ENCODE results near the gene MICAL1.

DNA sequence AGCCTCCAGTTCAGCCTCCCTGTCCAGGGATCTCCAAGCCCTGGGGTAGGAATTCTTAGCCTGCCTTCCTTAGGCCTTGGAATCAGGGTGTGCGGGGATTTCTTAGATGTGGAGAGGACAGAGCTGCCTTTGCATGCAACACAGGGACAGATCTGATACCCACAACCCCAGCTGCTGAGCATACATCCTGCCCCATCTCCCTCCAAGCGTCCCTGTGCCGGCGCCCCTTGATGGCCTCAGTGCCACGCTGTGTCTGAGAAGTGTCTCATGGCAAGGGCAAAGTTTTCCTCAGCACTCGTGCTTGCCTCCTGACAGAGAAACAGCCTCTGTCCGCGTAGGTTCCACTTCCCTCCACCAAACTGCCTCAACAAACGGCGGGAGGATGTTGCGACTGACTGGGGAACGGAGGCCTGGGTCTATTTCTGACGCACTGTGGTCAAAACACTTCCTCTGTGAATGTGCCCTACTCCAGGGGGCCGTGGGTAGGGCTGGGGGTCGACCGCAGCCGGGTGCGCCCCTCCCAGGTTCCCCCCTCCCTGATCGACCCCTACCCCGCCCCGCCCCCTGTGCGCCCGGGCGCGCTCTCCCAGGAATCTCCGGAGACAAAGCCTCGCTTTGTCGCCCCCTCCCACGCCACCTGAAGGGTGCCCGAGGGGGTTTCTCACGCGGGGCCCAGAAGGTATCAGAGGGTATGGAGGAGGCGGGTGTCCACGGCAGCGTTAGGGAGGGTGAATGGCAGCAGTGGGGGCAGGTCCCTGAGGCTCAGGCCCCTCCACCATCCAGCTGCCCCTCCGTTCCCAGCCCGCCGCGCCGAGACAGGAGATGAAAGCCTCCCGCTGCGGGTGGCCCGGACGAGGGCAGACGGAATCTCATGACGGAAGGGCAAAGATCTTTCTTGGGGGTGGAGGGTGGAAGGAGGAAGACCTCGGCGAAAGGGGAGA is 806 bp downstream of the MICAL1 start:
- TF ChIP-seq CTCF (IDR thresholded peaks at IDR 0.05) (no peak), POLR2AphosphoS5 (IDR thresholded peaks at IDR 0.05) (peak in 1 of 2 donors; percentile 62), EP300 (IDR thresholded peaks at IDR 0.05) (no peak)
